Measurements from ENCODE around the gene OR2Z1.
"Not testable (repeated sequence)": the region's sequence is repeated elsewhere in the genome, so short reads cannot be mapped to it uniquely, and the experiment has no call there.

Gene OR2Z1

DNA sequence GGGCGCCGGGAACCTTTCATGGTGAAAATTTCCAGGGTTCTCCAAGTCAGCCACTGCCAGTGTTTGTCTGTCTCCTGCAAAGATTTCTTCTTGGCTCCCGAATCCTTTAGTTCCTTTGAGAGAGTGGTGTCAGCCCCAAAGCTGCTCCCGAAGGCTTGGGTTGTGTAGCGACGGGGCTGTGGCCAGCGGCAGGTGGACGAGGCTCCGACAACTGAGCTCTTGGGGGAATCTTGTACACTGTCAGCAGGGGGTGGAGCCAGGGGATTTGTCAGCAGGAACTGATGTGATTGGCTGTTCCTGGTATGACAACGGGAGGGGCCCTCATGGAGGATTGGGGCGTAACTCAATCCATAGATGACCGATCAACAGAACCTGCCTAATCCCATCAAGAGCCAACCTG is 52.2 kb downstream of the OR2Z1 start:
- not testable (repeated sequence) for H3K27ac ChIP-seq (replicated peaks); H3K27me3 ChIP-seq (ENCODE audit: insufficient read depth, poor library complexity, severe bottlenecking); DNase-seq (ENCODE audit: low read depth in 1 of 2, low spot score in 1 of 2)

More for the DNA sequence above, 52.2 kb downstream of the OR2Z1 start:
- not testable (repeated sequence) for H3K4me3 ChIP-seq (replicated peaks; ENCODE audit: insufficient read depth, low read length)

Measured in HL-60 (cell line).